ENCODE results near the gene CUL9.

CUL9 gene

DNA sequence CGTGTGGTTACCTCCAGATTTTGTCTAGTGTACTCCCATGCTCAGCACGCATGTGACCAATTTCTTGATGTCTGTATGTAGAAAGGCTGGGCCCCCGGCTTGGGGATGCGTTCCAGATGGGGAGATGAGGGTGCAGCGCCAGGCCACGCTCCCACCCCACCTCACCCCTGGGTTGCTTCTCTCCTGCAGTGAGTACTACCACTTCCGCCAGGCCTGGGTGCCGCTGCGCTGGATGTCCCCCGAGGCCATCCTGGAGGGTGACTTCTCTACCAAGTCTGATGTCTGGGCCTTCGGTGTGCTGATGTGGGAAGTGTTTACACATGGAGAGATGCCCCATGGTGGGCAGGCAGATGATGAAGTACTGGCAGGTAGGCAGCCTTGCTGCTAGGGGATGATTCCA, 22.4 kb upstream of the CUL9 start:
- Histone ChIP-seq H3K4me2 (ENCODE audit: low read length) (no peak overlapping the region), H3K79me2 (ENCODE audit: insufficient read depth, low read length) (no peaks in the 10 kb centered on the region), H3K9ac (ENCODE audit: low read length) (no peak overlapping the region), H3K4me1 (ENCODE audit: insufficient read depth, low read length, severe bottlenecking) (no peaks in the 10 kb centered on the region), H3K9me3 (ENCODE audit: low read length) (no peaks in the 10 kb centered on the region), H4K20me1 (ENCODE audit: insufficient read depth, low read length) (no peaks in the 10 kb centered on the region), H3F3A (ENCODE audit: insufficient read depth, low read length) (no peaks in the 10 kb centered on the region), H3K27me3 (ENCODE audit: insufficient read depth, low read length) (no peaks in the 10 kb centered on the region), H3K36me3 (ENCODE audit: insufficient read depth, low read length) (no peaks in the 10 kb centered on the region), H3K4me3 (ENCODE audit: low read depth, low read length, poor library complexity, severe bottlenecking) (no peak overlapping the region), H3K27ac (ENCODE audit: low read depth, low read length, poor library complexity, severe bottlenecking) (no peak overlapping the region), H3K9me2 (ENCODE audit: low read depth, low read length) (no peaks in the 10 kb centered on the region), H2AFZ (ENCODE audit: low read length) (no peak overlapping the region)
- TF ChIP-seq EZH2 (IDR thresholded peaks at IDR 0.05; ENCODE audit: borderline replicate concordance, low read length), result no peak
- TF ChIP-seq, protein P1, sequence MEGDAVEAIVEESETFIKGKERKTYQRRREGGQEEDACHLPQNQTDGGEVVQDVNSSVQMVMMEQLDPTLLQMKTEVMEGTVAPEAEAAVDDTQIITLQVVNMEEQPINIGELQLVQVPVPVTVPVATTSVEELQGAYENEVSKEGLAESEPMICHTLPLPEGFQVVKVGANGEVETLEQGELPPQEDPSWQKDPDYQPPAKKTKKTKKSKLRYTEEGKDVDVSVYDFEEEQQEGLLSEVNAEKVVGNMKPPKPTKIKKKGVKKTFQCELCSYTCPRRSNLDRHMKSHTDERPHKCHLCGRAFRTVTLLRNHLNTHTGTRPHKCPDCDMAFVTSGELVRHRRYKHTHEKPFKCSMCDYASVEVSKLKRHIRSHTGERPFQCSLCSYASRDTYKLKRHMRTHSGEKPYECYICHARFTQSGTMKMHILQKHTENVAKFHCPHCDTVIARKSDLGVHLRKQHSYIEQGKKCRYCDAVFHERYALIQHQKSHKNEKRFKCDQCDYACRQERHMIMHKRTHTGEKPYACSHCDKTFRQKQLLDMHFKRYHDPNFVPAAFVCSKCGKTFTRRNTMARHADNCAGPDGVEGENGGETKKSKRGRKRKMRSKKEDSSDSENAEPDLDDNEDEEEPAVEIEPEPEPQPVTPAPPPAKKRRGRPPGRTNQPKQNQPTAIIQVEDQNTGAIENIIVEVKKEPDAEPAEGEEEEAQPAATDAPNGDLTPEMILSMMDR (IDR thresholded peaks at IDR 0.05; ENCODE audit: low read length), result no peak

DNA sequence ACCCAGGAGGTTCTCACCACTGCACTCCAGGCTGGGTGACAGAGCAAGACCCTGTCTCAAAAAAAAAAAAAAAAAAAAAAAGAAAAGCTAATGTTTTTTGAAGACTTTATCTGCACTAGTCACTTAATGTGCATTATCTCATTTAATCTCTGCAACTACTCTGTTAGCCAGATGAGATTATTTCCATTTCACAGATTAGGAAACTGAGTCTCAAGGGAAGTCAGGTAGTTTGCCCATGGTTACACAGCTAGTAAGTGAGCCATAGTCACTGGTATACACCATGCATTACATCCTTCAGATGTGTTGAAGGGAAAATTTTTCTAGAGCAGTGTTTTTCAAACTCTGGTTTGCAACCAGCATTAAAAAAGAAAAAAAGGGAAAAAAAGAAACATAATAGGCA, 18.1 kb upstream of the CUL9 start:
- Histone ChIP-seq H3K9me2 (ENCODE audit: low read depth, low read length) (no peaks in the 10 kb centered on the region), H3F3A (ENCODE audit: insufficient read depth, low read length) (no peaks in the 10 kb centered on the region), H4K20me1 (ENCODE audit: insufficient read depth, low read length) (no peaks in the 10 kb centered on the region), H3K9ac (ENCODE audit: low read length) (no peak overlapping the region), H3K4me2 (ENCODE audit: low read length) (no peak overlapping the region), H3K27ac (ENCODE audit: low read depth, low read length, poor library complexity, severe bottlenecking) (no peak overlapping the region), H3K9me3 (ENCODE audit: low read length) (no peaks in the 10 kb centered on the region), H2AFZ (ENCODE audit: low read length) (no peak overlapping the region), H3K4me1 (ENCODE audit: insufficient read depth, low read length, severe bottlenecking) (no peaks in the 10 kb centered on the region), H3K4me3 (ENCODE audit: low read depth, low read length, poor library complexity, severe bottlenecking) (no peak overlapping the region), H3K36me3 (ENCODE audit: insufficient read depth, low read length) (no peaks in the 10 kb centered on the region), H3K27me3 (ENCODE audit: insufficient read depth, low read length) (no peaks in the 10 kb centered on the region), H3K79me2 (ENCODE audit: insufficient read depth, low read length) (no peaks in the 10 kb centered on the region)
- no peak for TF ChIP-seq EZH2 (IDR thresholded peaks at IDR 0.05; ENCODE audit: borderline replicate concordance, low read length)
- TF ChIP-seq, protein P1 (IDR thresholded peaks at IDR 0.05; ENCODE audit: low read length), result no peak

DNA sequence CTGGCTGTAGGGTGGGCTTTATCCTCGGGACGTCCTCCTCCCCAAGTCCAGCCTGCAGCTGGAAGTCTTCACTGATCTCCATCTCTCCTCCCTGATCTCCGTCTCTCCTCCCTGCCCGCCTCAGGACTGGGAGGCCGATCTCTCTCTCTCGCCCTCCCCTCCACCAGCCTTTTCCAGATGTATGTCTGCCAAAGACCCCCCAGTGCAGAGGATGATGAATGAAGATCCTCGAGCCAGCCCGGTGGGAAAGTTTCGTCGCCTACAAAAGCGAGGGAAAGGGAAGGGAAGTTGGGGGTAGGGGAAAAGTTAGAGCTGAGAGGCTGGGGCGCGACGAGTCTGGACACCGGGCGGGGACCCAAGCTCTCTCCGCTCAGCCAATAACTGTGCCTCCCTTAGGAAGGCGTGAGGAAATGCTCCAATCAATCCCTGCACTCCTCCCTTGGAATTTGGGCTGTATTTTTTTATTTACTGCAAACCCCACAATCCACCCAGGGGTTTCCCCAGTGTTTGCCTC, 11.5 kb upstream of the CUL9 start:
- no peaks in the 10 kb centered on the region; the same call in 1 of the 2 replicates for H3F3A ChIP-seq (ENCODE audit: insufficient read depth, low read length)
- peak overlapping the region; percentile 80 for H3K9ac ChIP-seq (ENCODE audit: low read length)
- H3K27me3 ChIP-seq (ENCODE audit: insufficient read depth, low read length), result no peaks in the 10 kb centered on the region
- TF ChIP-seq EZH2 (IDR thresholded peaks at IDR 0.05; ENCODE audit: borderline replicate concordance, low read length), result no peak
- TF ChIP-seq, protein P1 (IDR thresholded peaks at IDR 0.05; ENCODE audit: low read length), result no peak
- H3K4me2 ChIP-seq (ENCODE audit: low read length), result peak overlapping the region; percentile 85
- H2AFZ ChIP-seq (ENCODE audit: low read length), result no peak overlapping the region
- peaks cover 32% of the 10 kb centered on the region for H3K4me1 ChIP-seq (ENCODE audit: insufficient read depth, low read length, severe bottlenecking)
- H3K27ac ChIP-seq (ENCODE audit: low read depth, low read length, poor library complexity, severe bottlenecking), result peak overlapping the region; percentile 33
- peaks cover 18% of the 10 kb centered on the region for H3K79me2 ChIP-seq (ENCODE audit: insufficient read depth, low read length)
- no peaks in the 10 kb centered on the region for H3K9me3 ChIP-seq (ENCODE audit: low read length)
- H3K36me3 ChIP-seq (ENCODE audit: insufficient read depth, low read length), result peaks cover 11% of the 10 kb centered on the region
- no peaks in the 10 kb centered on the region for H3K9me2 ChIP-seq (ENCODE audit: low read depth, low read length)
- H3K4me3 ChIP-seq (ENCODE audit: low read depth, low read length, poor library complexity, severe bottlenecking), result peak overlapping the region; percentile 85
- H4K20me1 ChIP-seq (ENCODE audit: insufficient read depth, low read length), result no peaks in the 10 kb centered on the region
